Fibroblast of lung (primary cell): Measurements from ENCODE around the gene SCUBE1. TPM values are rescaled to one million over a fixed set of nuclear protein-coding genes. Genes with fewer than 3 reads are reported as not detected.

Experiments used
- DNase-seq, 2 donors: peaks; one replicate each; pipeline versions ENCODE4 v3.0.0 to v3.0.0-alpha.2; 2010; ENCODE audit warnings: low read depth in 2 of 2
- H2AFZ ChIP-seq: 2 replicates; pipeline ENCODE4 v1.5.1; 2012; ENCODE audit warnings: low read length, control low read depth, inconsistent platforms
- H3K27ac ChIP-seq: 2 replicates; pipeline ENCODE4 v1.5.1; 2011; ENCODE audit warnings: low read length, control low read depth; ENCODE audit not compliant: insufficient read depth
- H3K27me3 ChIP-seq: 2 replicates; pipeline ENCODE4 v1.5.1; 2011; ENCODE audit warnings: mild to moderate bottlenecking, low read length; ENCODE audit not compliant: control insufficient read depth, insufficient read depth
- H3K36me3 ChIP-seq: 2 replicates; pipeline ENCODE4 v1.5.1; 2011; ENCODE audit warnings: low read length; ENCODE audit not compliant: control insufficient read depth, insufficient read depth
- H3K4me1 ChIP-seq: 2 replicates; pipeline ENCODE4 v1.5.1; 2011; ENCODE audit warnings: low read length; ENCODE audit not compliant: control insufficient read depth, insufficient read depth; ENCODE audit errors: extremely low read depth
- H3K4me2 ChIP-seq: 2 replicates; pipeline ENCODE4 v1.5.1; 2011; ENCODE audit warnings: low read length, control low read depth; ENCODE audit not compliant: insufficient read depth; ENCODE audit errors: extremely low read depth
- H3K4me3 ChIP-seq, 4 experiments: fragments of 200-600 bp in 1 of 4; sonication (generic) in 1 of 4; replicated peaks in 1 of 4; 2 replicates each; pipeline ENCODE4 v1.5.1; 2011 to 2016; ENCODE audit warnings: low read length in 4 of 4, low read depth in 3 of 4, mild to moderate bottlenecking in 3 of 4, control low read depth in 2 of 4, inconsistent platforms in 1 of 4, mixed read lengths in 1 of 4; ENCODE audit not compliant: insufficient read depth in 1 of 4; ENCODE audit errors: control extremely low read depth in 1 of 4
- H3K79me2 ChIP-seq: 2 replicates; pipeline ENCODE4 v1.5.1; 2012; ENCODE audit warnings: mild to moderate bottlenecking, low read length, inconsistent platforms; ENCODE audit not compliant: control insufficient read depth, insufficient read depth
- H3K9ac ChIP-seq: 2 replicates; pipeline ENCODE4 v1.5.1; 2011; ENCODE audit warnings: mild to moderate bottlenecking, low read length, control low read depth; ENCODE audit not compliant: insufficient read depth
- H3K9me3 ChIP-seq: 2 replicates; pipeline ENCODE4 v1.5.1; 2012; ENCODE audit warnings: low read depth, low read length; ENCODE audit not compliant: control insufficient read depth, insufficient read depth
- H4K20me1 ChIP-seq: 2 replicates; pipeline ENCODE4 v1.5.1; 2011; ENCODE audit warnings: low read length; ENCODE audit not compliant: control insufficient read depth, insufficient read depth; ENCODE audit errors: extremely low read depth
- CTCF ChIP-seq, 2 donors: IDR thresholded peaks in 1 of 2; conservative IDR thresholded peaks in 1 of 2; 1 replicate in 1 of 2; 2 replicates in 1 of 2; pipeline ENCODE4 v1.5.1; 2011 to 2012; ENCODE audit warnings: low read length in 2 of 2, control low read depth in 1 of 2, inconsistent platforms in 1 of 2, low read depth in 1 of 2, mild to moderate bottlenecking in 1 of 2
- EZH2 ChIP-seq: IDR thresholded peaks from 2 replicates; pipeline ENCODE4 v1.5.1; 2012; ENCODE audit warnings: low read length, control low read depth, mild to moderate bottlenecking; ENCODE audit errors: missing control alignments
- polyA plus RNA-seq, 2 donors: library from polyadenylated mRNA; depleted of rRNA in 1 of 2; stranded (reverse) in 1 of 2; unstranded in 1 of 2; fragments of >200 nt; gene quantifications; 2 replicates each; pipeline ENCODE4 v1.2.1, GENCODE V29; 2011 to 2012; ENCODE audit warnings: missing spikeins in 1 of 2
- total RNA-seq: library from RNA; depleted of rRNA; stranded (reverse); fragments of >200 nt; gene quantifications from 2 replicates; pipeline ENCODE4 v1.2.1, GENCODE V29; 2014

The SCUBE1 gene
- total and polyA plus RNA-seq, 2 donors (not counting 1 experiment from before 2014, with no cell fraction given): 0.17 TPM; not detected in 1

- Histone ChIP-seq H3K4me1 (peaks cover 9% of the 10 kb centered on the region), H3K4me3 (no peak overlapping the region), H4K20me1 (no peaks in the 10 kb centered on the region), H3K9ac (no peak overlapping the region), H3K79me2 (no peaks in the 10 kb centered on the region), H3K27ac (no peak overlapping the region), H3K27me3 (peaks cover 16% of the 10 kb centered on the region), H3K36me3 (no peaks in the 10 kb centered on the region), H3K4me2 (no peak overlapping the region), H2AFZ (no peak overlapping the region), H3K9me3 (no peaks in the 10 kb centered on the region)
- no peak for TF ChIP-seq EZH2
- no peak for TF ChIP-seq CTCF (conservative IDR thresholded peaks at IDR 0.05 in 1 of 2, IDR thresholded peaks at IDR 0.05 in 1 of 2; ENCODE audit: low read depth in 1 of 2, low read length in 2 of 2)
- no peak for DNase-seq
These were observed 75.1 kb downstream of the SCUBE1 start for GRCh38 chr22:43267981-43268660.

- Histone ChIP-seq H3K9me3 (no peaks in the 10 kb centered on the region), H3K4me3 (no peak overlapping the region), H3K9ac (no peak overlapping the region), H3K27ac (no peak overlapping the region), H2AFZ (no peak overlapping the region), H3K4me2 (no peak overlapping the region), H3K79me2 (no peaks in the 10 kb centered on the region), H4K20me1 (no peaks in the 10 kb centered on the region), H3K27me3 (peaks cover 16% of the 10 kb centered on the region), H3K4me1 (peaks cover 7% of the 10 kb centered on the region), H3K36me3 (no peaks in the 10 kb centered on the region)
- TF ChIP-seq CTCF (conservative IDR thresholded peaks at IDR 0.05 in 1 of 2, IDR thresholded peaks at IDR 0.05 in 1 of 2; ENCODE audit: low read depth in 1 of 2, low read length in 2 of 2): no peak
- no peak for TF ChIP-seq EZH2
- no peak for DNase-seq
These were observed 75.7 kb downstream of the SCUBE1 start for GRCh38 chr22:43267332-43267980.

GRCh38 chr22:43266076-43266475 lies 77.1 kb downstream of the SCUBE1 start:
- Histone ChIP-seq H3K27ac (no peak overlapping the region), H3K9ac (no peak overlapping the region), H3K4me2 (no peak overlapping the region), H3K79me2 (no peaks in the 10 kb centered on the region), H3K4me1 (peaks cover 7% of the 10 kb centered on the region), H3K27me3 (peaks cover 16% of the 10 kb centered on the region), H3K36me3 (no peaks in the 10 kb centered on the region), H4K20me1 (no peaks in the 10 kb centered on the region), H3K9me3 (no peaks in the 10 kb centered on the region), H3K4me3 (no peak overlapping the region), H2AFZ (no peak overlapping the region)
- TF ChIP-seq CTCF (conservative IDR thresholded peaks at IDR 0.05 in 1 of 2, IDR thresholded peaks at IDR 0.05 in 1 of 2; ENCODE audit: low read depth in 1 of 2, low read length in 2 of 2) (no peak), EZH2 (no peak)
- no peak for DNase-seq
